Stimulated activated effector memory CD8-positive, alpha-beta T cell treated with anti-CD3 and anti-CD28 coated beads, Interleukin-12 subunit alpha, Interleukin-12 subunit beta, amount 100 ng/mL, for 72 hours (primary cell): ENCODE results near the gene SET.
"Not testable (repeated sequence)": the region's sequence is repeated elsewhere in the genome, so short reads cannot be mapped to it uniquely, and the experiment has no call there.

Source experiments
- ATAC-seq: fragments of 150-1000 bp; cut with Tn5 transposase; 2 replicates; pipeline ENCODE4 v1.10.0; 2021
- DNase-seq, 2 donors: peaks; one replicate each; pipeline ENCODE4 v3.0.0; 2021 to 2022; ENCODE audit warnings: low spot score in 2 of 2
- H3K27ac Mint-ChIP-seq: one replicate; pipeline ENCODE4 v1.8.0; 2022; ENCODE audit warnings: mild to moderate bottlenecking, mixed read lengths
- H3K36me3 Mint-ChIP-seq: one replicate; pipeline ENCODE4 v1.8.0; 2022; ENCODE audit warnings: mild to moderate bottlenecking, mixed read lengths
- H3K4me1 Mint-ChIP-seq: one replicate; pipeline ENCODE4 v1.8.0; 2022; ENCODE audit warnings: mixed read lengths
- H3K4me3 Mint-ChIP-seq: one replicate; pipeline ENCODE4 v1.8.0; 2022; ENCODE audit warnings: mild to moderate bottlenecking, mixed read lengths
- H3K9me3 Mint-ChIP-seq: one replicate; pipeline ENCODE4 v1.8.0; 2022; ENCODE audit warnings: mixed read lengths

The SET gene

DNA sequence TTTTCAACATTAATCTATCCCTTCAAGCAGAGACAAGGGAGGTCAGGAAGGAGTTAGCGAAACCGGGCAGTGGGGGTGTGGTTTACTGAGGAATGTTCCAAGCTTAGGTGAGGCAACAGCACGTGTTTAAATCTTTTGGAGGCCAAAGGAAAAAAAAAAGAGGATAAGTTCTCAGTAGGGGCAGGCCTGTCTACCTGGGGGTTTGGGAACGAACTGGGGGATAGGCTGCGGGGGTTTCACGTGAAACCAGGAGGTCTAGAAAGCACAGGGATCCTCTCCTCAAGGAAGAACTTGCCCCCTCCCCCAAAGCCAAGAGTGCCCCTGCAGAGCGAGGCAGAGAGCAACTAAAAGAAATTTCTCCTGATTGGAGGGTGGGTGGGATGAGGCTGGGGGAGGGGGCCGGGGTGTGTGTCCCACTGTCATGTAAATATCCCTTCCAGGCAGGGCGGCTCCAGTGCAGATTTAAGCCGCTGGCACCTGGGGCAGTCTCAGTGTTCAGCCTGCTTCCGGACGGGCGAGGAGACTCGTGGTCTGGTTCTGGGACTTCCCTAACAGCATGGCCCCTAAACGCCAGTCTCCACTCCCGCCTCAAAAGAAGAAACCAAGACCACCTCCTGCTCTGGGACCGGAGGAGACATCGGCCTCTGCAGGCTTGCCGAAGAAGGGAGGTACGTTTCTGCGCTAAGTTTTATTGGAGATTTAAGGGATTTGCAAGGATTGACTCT lies 5.5 kb upstream of the SET start:
- H3K36me3 Mint-ChIP-seq: peaks cover 41% of the 10 kb centered on the region
- H3K4me1 Mint-ChIP-seq: peaks cover 48% of the 10 kb centered on the region
- peak; percentile 55 for ATAC-seq
- no peaks in the 10 kb centered on the region for H3K9me3 Mint-ChIP-seq
- peak overlapping the region; percentile 97 for H3K27ac Mint-ChIP-seq
- H3K4me3 Mint-ChIP-seq: peak overlapping the region; percentile 97
- DNase-seq: peak in 1 of 2 donors; percentile 73

DNA sequence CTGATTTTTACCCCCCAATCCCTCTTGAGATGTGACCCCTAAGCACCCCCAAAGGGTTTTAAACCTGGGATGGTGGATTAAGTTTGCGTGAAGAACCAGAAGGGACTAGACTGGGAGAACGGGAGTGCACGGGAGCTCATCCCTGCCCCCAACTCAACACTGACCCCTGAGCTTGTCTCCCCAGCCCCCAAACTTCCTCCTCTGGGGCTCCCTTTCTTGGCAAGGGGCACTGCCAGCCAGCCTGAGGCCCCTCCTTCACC lies 5.0 kb upstream of the SET start:
- H3K4me3 Mint-ChIP-seq: peak overlapping the region; percentile 97
- DNase-seq (no peak), ATAC-seq (no peak)
- H3K4me1 Mint-ChIP-seq: peaks cover 48% of the 10 kb centered on the region
- H3K36me3 Mint-ChIP-seq: peaks cover 39% of the 10 kb centered on the region
- peak overlapping the region; percentile 97 for H3K27ac Mint-ChIP-seq
- no peaks in the 10 kb centered on the region for H3K9me3 Mint-ChIP-seq

DNA sequence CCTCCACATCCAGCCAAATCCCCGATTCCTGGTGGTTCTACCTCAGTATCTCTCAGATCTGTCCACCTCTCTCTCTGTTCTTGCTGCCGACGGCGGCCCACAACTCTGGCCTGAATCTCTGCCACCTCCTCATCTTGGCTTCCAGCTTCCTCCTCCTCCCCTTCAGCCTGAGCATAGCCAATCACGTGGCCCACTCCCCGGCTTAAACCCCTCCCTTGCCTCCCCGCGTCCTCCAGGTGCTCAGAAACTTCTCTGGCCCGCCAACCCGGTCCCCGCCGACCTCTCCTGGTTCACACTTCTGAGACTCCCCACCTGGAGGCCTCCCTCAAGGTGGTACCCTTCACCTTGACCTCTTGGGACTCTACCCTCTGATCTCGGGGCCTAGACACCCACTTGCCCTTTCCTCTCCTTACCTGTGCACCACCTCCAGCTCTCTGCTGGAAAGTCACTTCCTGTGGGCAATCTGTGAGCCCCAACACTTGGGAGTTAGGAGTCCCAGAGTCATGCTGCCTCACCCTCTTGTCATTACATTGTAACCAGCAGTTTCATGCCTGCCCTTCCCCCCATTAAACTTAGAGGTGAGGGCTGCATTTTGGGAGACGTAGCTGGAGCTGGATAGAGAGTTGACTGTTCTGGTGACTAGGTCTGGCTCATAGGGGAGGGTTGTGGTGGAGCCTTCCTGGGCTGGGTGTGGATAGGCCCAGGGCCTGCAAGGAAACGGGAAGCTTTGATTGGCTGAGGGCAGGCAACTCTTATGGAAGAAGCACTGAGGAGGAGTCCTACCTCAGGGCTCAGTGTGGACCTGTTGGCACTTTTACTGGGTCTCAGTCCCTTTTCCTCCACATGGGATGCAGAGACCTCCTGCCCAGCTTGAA lies 4.5 kb upstream of the SET start:
- Mint-ChIP-seq H3K4me3 (peak overlapping the region; percentile 97), H3K4me1 (peaks cover 48% of the 10 kb centered on the region), H3K36me3 (peaks cover 39% of the 10 kb centered on the region), H3K9me3 (no peaks in the 10 kb centered on the region), H3K27ac (peak overlapping the region; percentile 97)
- DNase-seq: peak; percentile 60 to 89
- ATAC-seq: peak; percentile 67

DNA sequence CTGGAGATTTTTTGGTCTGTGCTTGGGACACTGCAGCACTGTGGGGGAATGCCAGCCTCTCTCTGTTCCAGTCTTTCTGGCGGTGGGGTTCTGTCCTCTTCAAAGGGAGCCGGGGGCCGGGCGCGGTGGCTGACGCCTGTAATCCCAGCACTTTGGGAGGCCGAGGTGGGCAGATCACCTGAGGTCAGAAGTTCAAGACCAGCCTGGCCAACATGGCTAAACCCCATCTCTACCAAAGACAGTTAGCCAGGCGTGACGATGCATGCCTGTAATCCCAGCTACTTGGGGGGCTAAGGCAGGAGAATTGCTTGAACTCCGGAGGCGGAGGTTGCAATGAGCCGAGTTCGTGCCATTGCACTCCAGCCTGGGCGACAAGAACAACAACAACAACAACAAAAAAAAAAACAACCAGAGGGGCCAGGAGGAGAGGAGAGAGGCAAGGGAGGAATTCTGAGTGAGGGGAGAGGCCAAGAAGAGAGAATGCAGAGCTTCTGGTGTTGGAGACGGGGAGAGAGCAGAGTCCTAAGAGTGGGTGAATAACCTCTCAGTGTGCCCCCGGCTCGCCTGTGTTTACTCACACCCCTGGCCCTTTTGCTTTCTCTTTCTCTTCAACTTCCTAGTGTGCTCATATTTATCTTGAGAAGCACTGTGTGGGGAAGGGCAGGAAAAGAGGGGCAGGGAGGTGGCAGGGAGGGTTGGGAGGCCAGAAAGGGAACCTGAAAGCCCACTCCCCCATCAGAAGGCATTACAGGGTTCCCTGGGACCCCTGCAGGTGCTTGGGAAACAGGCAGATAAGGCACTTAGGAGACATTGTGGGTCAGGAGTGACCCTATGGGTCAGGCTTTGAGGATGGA lies 3.2 kb upstream of the SET start:
- ATAC-seq: peak; percentile 43
- H3K27ac Mint-ChIP-seq: peak overlapping the region; percentile 97

DNA sequence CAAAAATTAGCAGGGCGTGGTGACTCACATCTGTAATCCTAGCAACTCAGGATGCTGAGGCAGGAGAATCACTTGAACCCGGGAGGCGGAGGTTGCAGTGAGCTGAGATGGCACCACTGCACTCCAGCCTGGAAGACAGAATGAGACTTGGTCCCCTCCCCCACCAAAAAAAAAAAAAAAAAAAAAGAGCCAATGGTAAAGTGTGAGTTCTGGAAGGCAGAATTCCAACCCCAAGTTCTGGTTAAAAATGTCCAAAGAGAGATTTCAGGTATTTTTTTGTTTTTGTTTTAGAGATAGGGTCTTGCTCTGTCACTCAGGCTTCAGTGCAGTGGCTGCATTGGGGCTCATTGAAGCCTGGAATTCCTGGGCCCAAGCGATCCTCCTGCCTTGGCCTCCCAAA lies 1.6 kb upstream of the SET start:
- H3K4me3 Mint-ChIP-seq: peak overlapping the region; percentile 97
- peak overlapping the region; percentile 89 for H3K27ac Mint-ChIP-seq
- no peak for ATAC-seq
- no peak for DNase-seq
- H3K9me3 Mint-ChIP-seq: no peaks in the 10 kb centered on the region
- peaks cover 53% of the 10 kb centered on the region for H3K4me1 Mint-ChIP-seq
- peaks cover 63% of the 10 kb centered on the region for H3K36me3 Mint-ChIP-seq

More for the DNA sequence above, 3.2 kb upstream of the SET start:
- DNase-seq: peak in 1 of 2 donors; percentile 62
- no peaks in the 10 kb centered on the region for H3K9me3 Mint-ChIP-seq
- H3K4me1 Mint-ChIP-seq: peaks cover 48% of the 10 kb centered on the region
- peak overlapping the region; percentile 97 for H3K4me3 Mint-ChIP-seq
- H3K36me3 Mint-ChIP-seq: peaks cover 47% of the 10 kb centered on the region

DNA sequence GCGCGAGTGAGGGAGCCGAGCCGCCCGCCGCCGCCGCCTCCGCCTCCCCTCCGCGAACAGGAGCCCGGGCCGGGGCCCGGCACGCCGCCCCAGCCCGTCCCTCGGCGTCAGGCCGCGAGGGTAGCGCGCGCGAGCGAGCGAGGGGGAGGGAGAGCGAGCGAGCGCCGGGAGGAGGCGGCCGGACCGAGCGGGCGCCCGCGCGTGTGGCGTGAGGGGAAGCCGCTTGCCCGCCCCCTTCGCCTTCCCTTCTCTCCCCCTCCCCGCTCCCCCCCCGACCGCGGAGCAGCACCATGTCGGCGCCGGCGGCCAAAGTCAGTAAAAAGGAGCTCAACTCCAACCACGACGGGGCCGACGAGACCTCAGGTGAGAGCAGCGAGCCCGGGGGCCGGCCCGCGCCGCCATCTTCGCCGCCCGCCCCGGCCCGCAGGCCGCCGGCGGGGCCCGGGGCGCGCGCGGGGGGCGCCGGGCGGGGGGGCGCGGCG lies 312 bp downstream of the SET start:
- peak overlapping the region; percentile 97 for H3K4me3 Mint-ChIP-seq
- peaks cover 70% of the 10 kb centered on the region for H3K36me3 Mint-ChIP-seq
- DNase-seq (no peak), ATAC-seq (peak; percentile 1)
- peak overlapping the region; percentile 89 for H3K27ac Mint-ChIP-seq
- H3K9me3 Mint-ChIP-seq: no peaks in the 10 kb centered on the region
- peaks cover 52% of the 10 kb centered on the region for H3K4me1 Mint-ChIP-seq

DNA sequence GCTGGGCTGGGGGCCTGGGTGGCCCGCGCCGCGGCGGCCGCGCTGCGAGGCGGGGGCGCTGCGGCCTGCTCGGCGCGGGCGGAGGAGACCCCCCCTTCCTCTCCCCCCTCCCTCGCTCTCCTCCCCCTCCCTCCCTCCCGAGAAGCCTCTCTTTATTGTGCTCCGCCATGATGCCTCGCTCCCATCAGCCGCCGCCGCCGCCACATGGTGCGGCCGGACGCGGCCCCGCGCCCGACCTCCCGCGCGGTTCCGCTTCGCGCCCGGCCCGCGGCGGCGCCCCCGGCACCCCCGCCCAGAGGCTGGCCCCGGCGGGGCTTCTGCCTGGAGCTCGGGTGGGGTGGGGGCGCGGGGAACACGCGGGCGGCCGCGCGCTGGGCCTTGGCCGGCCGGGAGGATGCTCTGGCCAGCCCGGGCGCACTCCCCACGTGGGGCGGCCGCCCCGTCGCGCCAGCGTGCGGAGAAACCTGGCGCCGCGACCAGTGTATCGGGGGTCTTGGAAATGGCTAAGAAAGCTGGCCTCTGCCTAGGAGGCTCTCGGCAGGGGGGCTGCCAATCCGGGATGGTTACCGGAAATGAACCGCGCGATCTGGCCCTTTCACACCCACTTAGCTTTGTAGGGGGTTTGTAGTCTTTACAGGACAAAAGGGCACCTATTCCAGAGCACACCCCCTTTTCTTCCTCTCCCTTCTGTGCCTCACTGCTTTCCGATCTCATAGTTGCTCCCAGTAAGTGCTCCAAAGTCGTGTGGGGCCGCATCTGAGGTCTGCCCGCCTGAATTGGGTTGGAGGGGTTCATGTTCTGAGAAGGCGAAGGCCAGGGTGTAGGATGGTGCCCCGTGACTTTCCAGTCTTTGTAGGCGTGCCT lies 1.0 kb downstream of the SET start:
- H3K36me3 Mint-ChIP-seq: peaks cover 70% of the 10 kb centered on the region
- H3K4me3 Mint-ChIP-seq: peak overlapping the region; percentile 97
- DNase-seq (no peak), ATAC-seq (peak; percentile 1)
- no peaks in the 10 kb centered on the region for H3K9me3 Mint-ChIP-seq
- H3K27ac Mint-ChIP-seq: peak overlapping the region; percentile 93
- peaks cover 45% of the 10 kb centered on the region for H3K4me1 Mint-ChIP-seq

DNA sequence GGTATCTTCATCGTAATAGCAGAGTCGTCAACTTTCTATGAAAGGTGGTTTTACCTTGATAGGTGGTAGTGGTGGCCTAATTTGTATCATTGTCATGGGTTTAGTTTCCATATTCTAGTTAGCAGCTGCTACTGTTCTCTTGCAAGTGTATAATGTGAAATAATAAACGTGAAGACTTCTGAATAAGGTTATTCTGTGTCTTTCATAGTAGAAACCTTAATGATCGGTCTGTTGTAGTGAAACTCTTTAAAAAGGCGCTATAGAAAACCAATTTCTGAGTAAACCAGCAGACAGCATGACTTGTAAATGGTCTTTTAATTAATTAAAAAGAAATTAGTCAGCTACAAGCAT lies 1.6 kb downstream of the SET start:
- peak overlapping the region; percentile 90 for H3K4me3 Mint-ChIP-seq
- H3K4me1 Mint-ChIP-seq: peaks cover 39% of the 10 kb centered on the region
- peak overlapping the region; percentile 93 for H3K27ac Mint-ChIP-seq
- H3K36me3 Mint-ChIP-seq: peaks cover 70% of the 10 kb centered on the region
- H3K9me3 Mint-ChIP-seq: no peaks in the 10 kb centered on the region
- no peak for DNase-seq
- no peak for ATAC-seq

DNA sequence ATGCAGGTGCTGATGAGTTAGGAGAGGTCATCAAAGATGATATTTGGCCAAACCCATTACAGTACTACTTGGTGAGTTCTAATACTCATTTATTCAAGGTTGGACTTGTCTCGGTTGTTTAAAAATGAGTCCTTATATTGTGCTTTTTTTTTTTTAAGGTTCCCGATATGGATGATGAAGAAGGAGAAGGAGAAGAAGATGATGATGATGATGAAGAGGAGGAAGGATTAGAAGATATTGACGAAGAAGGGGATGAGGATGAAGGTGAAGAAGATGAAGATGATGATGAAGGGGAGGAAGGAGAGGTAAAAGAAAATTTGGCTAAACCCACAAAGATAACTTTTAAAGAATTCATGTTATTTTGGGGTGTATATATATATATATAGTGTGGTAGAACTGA lies 4.7 kb downstream of the SET start:
- Mint-ChIP-seq H3K4me1 (peaks cover 20% of the 10 kb centered on the region), H3K36me3 (peaks cover 75% of the 10 kb centered on the region), H3K27ac (peak overlapping the region; percentile 40)
- H3K4me3 Mint-ChIP-seq, DNase-seq, ATAC-seq, H3K9me3 Mint-ChIP-seq: not testable (repeated sequence)

DNA sequence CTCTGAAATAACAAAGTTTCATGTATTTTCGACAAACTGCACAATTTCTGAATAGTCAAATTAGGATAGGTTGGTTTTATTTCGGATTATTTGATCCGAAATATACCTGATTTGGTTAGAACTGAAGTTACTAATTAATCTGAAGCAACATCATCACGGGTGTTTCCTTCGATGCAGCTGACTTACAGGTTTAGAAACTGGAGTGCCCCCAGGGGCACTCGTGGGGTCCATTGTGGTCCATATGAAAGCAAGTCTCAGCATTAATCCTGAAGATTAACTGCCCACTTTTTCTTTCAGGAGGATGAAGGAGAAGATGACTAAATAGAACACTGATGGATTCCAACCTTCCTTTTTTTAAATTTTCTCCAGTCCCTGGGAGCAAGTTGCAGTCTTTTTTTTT lies 5.3 kb downstream of the SET start:
- no peak overlapping the region for H3K27ac Mint-ChIP-seq
- H3K4me1 Mint-ChIP-seq: peaks cover 20% of the 10 kb centered on the region
- no peaks in the 10 kb centered on the region for H3K9me3 Mint-ChIP-seq
- no peak overlapping the region for H3K4me3 Mint-ChIP-seq
- DNase-seq (no peak), ATAC-seq (no peak)
- H3K36me3 Mint-ChIP-seq: peaks cover 75% of the 10 kb centered on the region

DNA sequence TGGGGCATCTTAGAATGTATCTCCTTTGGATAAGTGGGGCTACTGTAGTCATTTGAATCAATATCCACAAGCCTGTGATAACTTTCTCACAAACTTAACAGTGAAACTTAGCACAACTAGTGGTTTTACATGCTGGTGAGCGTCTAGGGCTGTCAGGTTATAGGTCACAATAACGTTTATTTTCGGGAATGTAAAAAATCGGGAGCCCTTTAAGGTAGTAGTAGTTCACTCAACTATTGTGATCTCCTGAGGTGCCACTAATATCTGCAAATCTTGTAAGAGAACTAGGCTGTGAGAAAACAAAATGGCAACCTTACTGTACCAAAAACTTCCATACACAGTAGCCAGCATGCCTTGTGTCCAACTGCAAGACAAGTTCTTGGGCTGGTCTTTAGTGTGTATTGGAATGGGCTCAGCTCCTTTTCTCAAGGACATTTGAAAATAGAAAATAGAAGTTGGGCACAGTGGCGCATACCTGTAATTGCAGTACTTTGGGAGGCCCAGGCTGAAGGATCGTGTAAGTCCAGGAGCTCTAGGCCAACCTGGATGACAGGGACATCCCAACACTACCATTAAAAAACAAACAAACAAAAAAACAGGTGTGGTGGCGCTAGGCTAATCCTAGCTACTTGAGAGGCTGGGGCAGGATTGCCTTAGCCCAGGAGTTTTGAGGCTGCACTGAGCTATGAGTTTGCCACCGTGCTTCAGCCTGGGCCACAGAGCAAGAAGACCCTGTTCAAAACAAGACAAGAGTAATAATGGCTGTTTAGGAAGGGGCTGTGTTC lies 8.1 kb downstream of the SET start:
- Mint-ChIP-seq H3K4me3 (no peak overlapping the region), H3K9me3 (no peaks in the 10 kb centered on the region), H3K36me3 (peaks cover 58% of the 10 kb centered on the region), H3K4me1 (peaks cover 20% of the 10 kb centered on the region), H3K27ac (peak overlapping the region; percentile 12)
- ATAC-seq: no peak
- no peak for DNase-seq

DNA sequence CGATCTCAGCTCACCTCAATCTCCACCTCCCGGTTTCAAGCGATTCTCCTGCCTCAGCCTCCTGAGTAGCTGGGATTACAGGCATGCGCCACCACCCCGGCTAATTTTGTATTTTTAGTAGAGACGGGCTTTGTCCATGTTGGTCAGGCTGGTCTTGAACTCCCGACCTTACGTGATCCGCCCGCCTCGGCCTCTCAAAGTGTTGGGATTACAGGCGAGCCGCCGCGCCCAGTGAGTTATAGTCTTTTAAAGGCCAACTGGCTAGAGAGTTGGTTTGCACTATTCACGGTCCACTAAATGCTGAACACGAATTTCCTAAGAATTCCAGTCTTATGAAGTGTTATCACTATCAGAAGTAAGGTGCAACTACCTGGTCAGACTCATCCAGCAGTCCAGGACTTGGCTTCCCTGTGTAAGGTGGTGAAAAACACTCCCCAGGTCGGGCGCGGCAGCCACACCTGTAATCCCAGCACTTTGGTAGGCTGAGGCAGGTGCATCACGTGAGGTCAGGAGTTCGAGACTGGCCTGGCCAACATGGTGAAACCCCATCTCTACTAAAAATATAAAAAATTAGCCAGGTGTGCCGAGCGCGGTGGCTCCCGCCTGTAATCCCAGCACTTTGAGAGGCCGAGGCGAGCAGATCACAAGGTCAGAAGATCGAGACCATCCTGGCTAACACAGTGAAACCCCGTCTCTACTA lies 10.2 kb downstream of the SET start:
- ATAC-seq, H3K9me3 Mint-ChIP-seq, H3K4me3 Mint-ChIP-seq, DNase-seq, H3K27ac Mint-ChIP-seq: not testable (repeated sequence)
- Mint-ChIP-seq H3K4me1 (peaks cover 20% of the 10 kb centered on the region), H3K36me3 (peaks cover 45% of the 10 kb centered on the region)

DNA sequence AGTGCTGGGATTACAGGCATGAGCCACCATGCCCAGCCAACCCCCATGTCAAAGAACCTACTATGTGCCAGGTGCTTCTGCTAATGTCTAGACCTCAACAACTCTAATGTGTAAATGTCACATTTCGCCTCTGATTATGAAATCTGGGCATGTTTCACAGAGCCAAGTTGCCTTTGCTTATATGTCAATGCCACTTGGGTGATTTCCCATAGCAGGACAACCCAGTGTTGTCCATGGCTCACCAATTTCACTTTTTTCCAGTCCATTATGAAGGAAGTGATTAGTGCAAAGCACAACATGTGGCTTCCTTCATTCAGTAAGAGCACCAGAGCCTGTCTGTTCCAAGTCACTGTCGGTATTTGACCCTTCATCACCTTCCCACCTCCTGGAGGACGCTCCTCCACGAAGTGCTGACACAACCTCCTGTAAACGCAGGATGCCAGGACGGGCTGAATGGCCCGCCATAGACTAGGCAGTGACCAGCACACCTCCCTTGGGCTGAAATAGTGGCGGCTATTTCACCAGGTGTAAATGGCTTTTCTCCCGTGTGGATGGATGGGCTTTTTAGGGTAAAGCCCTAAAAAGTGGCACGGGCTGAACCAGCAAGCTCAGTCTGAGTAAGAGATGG lies 12.3 kb downstream of the SET start:
- ATAC-seq (no peak), DNase-seq (no peak)
- H3K4me1 Mint-ChIP-seq: peaks cover 20% of the 10 kb centered on the region
- H3K9me3 Mint-ChIP-seq: no peaks in the 10 kb centered on the region
- peaks cover 24% of the 10 kb centered on the region for H3K36me3 Mint-ChIP-seq
- no peak overlapping the region for H3K27ac Mint-ChIP-seq
- H3K4me3 Mint-ChIP-seq: peak overlapping the region; percentile 74
